Parathyroid adenoma (tissue), 2 donors: Measurements from ENCODE around the gene VAT1L.

ENCODE experiments used
- H2AFZ ChIP-seq: fragments of 300-600 bp; sonication (generic); one replicate; pipeline ENCODE4 v1.7.0; 2017; ENCODE audit warnings: antibody characterized with exemption, mild to moderate bottlenecking
- H3K27ac ChIP-seq: fragments of 300-600 bp; sonication (generic); one replicate; pipeline ENCODE4 v1.7.0; 2017
- H3K27me3 ChIP-seq: fragments of 300-600 bp; sonication (generic); one replicate; pipeline ENCODE4 v1.7.0; 2017; ENCODE audit warnings: low read length; ENCODE audit not compliant: control insufficient read depth, insufficient read depth
- H3K36me3 ChIP-seq: fragments of 300-600 bp; sonication (generic); one replicate; pipeline ENCODE4 v1.7.0; 2017; ENCODE audit warnings: low read length; ENCODE audit not compliant: control insufficient read depth, insufficient read depth
- H3K4me1 ChIP-seq: fragments of 300-600 bp; sonication (generic); one replicate; pipeline ENCODE4 v1.7.0; 2017; ENCODE audit warnings: control low read depth
- H3K4me2 ChIP-seq: fragments of 300-600 bp; sonication (generic); one replicate; pipeline ENCODE4 v1.7.0; 2017; ENCODE audit warnings: low read length
- H3K4me3 ChIP-seq: fragments of 300-600 bp; sonication (generic); one replicate; pipeline ENCODE4 v1.7.0; 2017; ENCODE audit warnings: low read depth, low read length
- H3K79me2 ChIP-seq: fragments of 300-600 bp; sonication (generic); one replicate; pipeline ENCODE4 v1.7.0; 2017; ENCODE audit warnings: control low read depth
- H3K9ac ChIP-seq: fragments of 300-600 bp; sonication (generic); one replicate; pipeline ENCODE4 v1.7.0; 2017; ENCODE audit warnings: mild to moderate bottlenecking
- H3K9me3 ChIP-seq: fragments of 300-600 bp; sonication (generic); one replicate; pipeline ENCODE4 v1.7.0; 2017; ENCODE audit warnings: low read length; ENCODE audit not compliant: control insufficient read depth
- CTCF ChIP-seq: fragments of 300-600 bp; sonication (generic); IDR thresholded peaks from one replicate; pipeline ENCODE4 v1.7.0; 2017; ENCODE audit warnings: antibody characterized with exemption, mild to moderate bottlenecking
- donor health status: primary hyperparathyroidism.

VAT1L gene

GRCh38 chr16:77863250-77863649 is 74.9 kb downstream of the VAT1L start:
- Histone ChIP-seq H3K4me1 (no peaks in the 10 kb centered on the region), H3K4me3 (no peak overlapping the region), H3K79me2 (no peaks in the 10 kb centered on the region), H2AFZ (no peak overlapping the region), H3K27me3 (no peaks in the 10 kb centered on the region), H3K9me3 (no peaks in the 10 kb centered on the region), H3K36me3 (no peaks in the 10 kb centered on the region), H3K27ac (no peak overlapping the region), H3K9ac (no peak overlapping the region), H3K4me2 (no peak overlapping the region)
- no peak for TF ChIP-seq CTCF

DNA sequence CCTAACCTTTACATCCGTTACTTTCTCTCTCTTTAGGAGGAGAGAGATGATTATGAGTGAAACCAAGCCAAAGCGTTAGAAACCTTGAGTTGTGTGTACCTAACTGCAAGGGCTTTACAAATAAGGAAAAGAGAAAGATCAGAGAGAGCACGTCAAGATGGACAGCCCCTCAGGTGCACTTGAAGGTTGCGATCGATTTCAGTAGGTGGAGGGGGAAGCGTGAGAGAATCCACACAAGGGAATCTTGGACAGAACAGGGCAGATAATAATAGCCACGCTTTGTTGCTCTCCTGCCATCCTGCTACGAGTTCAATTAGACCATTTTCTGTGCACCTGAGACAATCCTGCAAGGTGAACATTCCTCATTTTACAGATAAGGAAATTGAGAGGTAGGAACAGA is 78.4 kb downstream of the VAT1L start:
- Histone ChIP-seq H3K9ac (no peak overlapping the region), H2AFZ (no peak overlapping the region), H3K4me3 (no peak overlapping the region), H3K79me2 (no peaks in the 10 kb centered on the region), H3K4me1 (no peaks in the 10 kb centered on the region), H3K27ac (no peak overlapping the region), H3K36me3 (no peaks in the 10 kb centered on the region), H3K4me2 (no peak overlapping the region), H3K9me3 (no peaks in the 10 kb centered on the region), H3K27me3 (no peaks in the 10 kb centered on the region)
- no peak for TF ChIP-seq CTCF

DNA sequence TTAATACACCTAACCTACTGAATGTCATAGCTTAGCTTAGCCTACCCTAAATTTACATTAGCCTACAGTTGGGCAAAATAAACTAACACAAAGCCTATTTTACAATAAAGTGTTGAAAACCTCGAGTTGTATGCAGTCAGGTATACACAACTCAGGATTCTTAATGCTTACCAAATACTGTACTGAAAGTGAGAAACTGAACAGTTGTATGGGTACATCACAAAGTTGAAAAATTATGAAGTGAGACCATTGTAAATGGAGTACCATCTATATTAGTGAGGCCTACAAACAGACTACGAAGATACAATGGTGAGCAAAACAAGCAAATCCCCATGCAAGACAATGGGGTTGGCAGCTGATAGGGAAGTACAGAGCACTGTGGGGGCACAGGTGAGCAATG is 79.7 kb downstream of the VAT1L start:
- Histone ChIP-seq H3K4me2 (no peak overlapping the region), H3K36me3 (no peaks in the 10 kb centered on the region), H3K27ac (no peak overlapping the region), H2AFZ (no peak overlapping the region), H3K4me1 (no peaks in the 10 kb centered on the region), H3K79me2 (no peaks in the 10 kb centered on the region), H3K9ac (no peak overlapping the region), H3K4me3 (no peak overlapping the region), H3K27me3 (no peaks in the 10 kb centered on the region), H3K9me3 (no peaks in the 10 kb centered on the region)
- no peak for TF ChIP-seq CTCF

GRCh38 chr16:77868478-77868877 is 80.1 kb downstream of the VAT1L start:
- H3K27me3 ChIP-seq: no peaks in the 10 kb centered on the region
- H3K4me2 ChIP-seq: no peak overlapping the region
- H2AFZ ChIP-seq: no peak overlapping the region
- no peaks in the 10 kb centered on the region for H3K4me1 ChIP-seq
- H3K9ac ChIP-seq: no peak overlapping the region
- no peak overlapping the region for H3K27ac ChIP-seq
- H3K79me2 ChIP-seq: no peaks in the 10 kb centered on the region
- H3K9me3 ChIP-seq: no peaks in the 10 kb centered on the region
- H3K36me3 ChIP-seq: no peaks in the 10 kb centered on the region
- H3K4me3 ChIP-seq: no peak overlapping the region
- no peak for TF ChIP-seq CTCF

- no peak overlapping the region for H2AFZ ChIP-seq
- no peak overlapping the region for H3K27ac ChIP-seq
- H3K36me3 ChIP-seq: no peaks in the 10 kb centered on the region
- no peak overlapping the region for H3K9ac ChIP-seq
- no peak overlapping the region for H3K4me2 ChIP-seq
- no peak for TF ChIP-seq CTCF
- no peaks in the 10 kb centered on the region for H3K4me1 ChIP-seq
- H3K79me2 ChIP-seq: no peaks in the 10 kb centered on the region
- H3K27me3 ChIP-seq: no peaks in the 10 kb centered on the region
- no peaks in the 10 kb centered on the region for H3K9me3 ChIP-seq
- no peak overlapping the region for H3K4me3 ChIP-seq
Observed at GRCh38 chr16:77869997-77870813, 81.8 kb downstream of the VAT1L start.
